NCI-H187 (cell line): ENCODE results near the gene ATF2.
"Not testable (repeated sequence)": the region's sequence is repeated elsewhere in the genome, so short reads cannot be mapped to it uniquely, and the experiment has no call there.

ENCODE experiments used
- DNase-seq, 2 experiments: peaks; one replicate each; lab custom pipeline; 2025; lab: John Stamatoyannopoulos, UW

The ATF2 gene

DNA sequence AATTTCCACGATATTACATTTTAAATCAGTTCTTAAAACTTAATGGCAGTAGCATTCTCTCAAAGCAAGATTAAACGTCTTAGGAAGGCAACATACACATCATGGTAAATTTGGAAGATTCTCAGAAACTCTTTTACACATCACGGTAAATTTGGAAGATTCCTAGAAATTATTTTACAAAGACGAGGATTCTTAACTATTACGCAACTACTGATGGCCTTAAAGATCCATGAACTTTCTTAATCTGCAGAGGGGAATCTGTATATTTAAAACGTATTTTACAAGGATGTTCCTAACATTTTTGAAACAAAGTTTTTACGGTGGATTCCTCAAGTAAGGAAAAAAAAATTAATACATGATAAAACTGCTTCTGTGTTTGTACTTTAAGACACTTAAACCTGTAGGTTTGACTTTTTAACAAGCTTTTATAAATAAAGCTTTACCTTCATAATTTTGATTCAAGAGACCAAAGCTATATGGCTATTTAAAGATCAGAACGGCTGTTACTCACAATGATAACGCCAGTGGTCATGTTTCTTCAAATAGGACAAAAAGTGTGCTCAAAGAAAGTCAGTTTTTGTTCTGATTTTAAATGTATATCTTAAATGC is 1.7 kb downstream of the ATF2 start:
- DNase-seq, result no peak

- no peak for DNase-seq
Observed at GRCh38 chr2:175164235-175164634, 3.8 kb downstream of the ATF2 start.

- DNase-seq, result no peak
Observed at GRCh38 chr2:175158894-175159293, 9.1 kb downstream of the ATF2 start.

DNA sequence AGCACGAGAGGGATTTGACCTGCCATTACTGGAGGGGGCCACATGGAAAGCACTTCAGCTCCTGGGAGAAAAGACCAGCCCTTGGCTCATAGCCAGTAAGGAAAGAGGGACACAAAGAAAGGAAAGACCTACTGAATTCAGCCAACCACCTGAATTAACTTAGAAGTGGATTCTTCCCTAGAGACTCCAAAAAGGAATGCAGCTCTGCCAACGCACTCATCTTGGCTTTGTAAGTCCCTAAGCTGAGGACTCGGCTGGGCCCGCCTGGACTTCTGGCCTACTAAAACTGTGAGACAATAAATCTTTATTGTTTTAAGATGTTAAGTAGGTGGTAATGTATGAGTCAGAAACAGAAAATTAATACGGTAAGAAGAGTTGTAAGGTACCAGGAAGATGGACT is 11.5 kb downstream of the ATF2 start:
- no peak for DNase-seq

DNA sequence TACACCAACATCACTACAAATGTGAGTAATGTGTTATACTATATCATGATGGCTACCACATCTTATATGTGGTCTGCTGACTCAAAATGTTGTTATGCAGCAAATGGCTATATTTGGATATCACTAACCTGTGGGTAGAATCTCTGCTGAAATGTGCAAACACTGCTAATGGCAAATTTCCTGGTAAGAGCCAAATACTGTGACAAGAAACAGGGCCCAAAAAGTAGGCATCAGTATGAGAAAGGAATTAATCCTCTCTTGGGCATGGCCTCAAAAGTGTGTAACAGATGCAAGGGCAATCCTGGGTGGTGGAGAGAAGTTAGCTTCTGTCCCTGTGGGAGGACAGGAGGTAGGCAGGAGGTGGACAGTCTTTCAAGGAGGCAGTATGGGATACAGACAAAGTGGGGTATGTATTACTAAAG is 13.3 kb downstream of the ATF2 start:
- no peak for DNase-seq

GRCh38 chr2:175152242-175152641 is 15.8 kb downstream of the ATF2 start:
- DNase-seq, result no peak

GRCh38 chr2:175151791-175152190 is 16.2 kb downstream of the ATF2 start:
- DNase-seq, result no peak

GRCh38 chr2:175147186-175147585 is 20.8 kb downstream of the ATF2 start:
- no peak for DNase-seq

- DNase-seq, result no peak
Observed at GRCh38 chr2:175143678-175144077, 24.3 kb downstream of the ATF2 start.

GRCh38 chr2:175143191-175143590 is 24.8 kb downstream of the ATF2 start:
- DNase-seq, result no peak

DNA sequence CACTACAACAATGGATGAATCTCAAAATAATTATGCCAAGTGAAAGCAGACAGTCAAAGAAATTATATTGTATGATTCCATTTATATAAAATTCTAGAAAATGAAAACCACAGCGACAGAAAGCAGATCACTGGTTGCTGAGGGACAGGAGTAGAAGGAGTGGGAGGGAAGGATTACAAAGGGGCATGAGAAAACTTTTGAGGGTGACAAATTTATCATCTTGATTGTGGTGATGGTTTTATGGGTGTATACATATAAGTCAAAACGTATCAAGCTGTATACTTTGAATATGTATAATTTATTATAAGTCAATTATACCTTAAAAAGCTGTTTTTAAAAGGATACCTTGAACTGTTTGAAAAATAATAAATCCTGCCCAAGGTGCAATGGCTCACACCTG is 27.7 kb downstream of the ATF2 start:
- DNase-seq, result no peak

DNA sequence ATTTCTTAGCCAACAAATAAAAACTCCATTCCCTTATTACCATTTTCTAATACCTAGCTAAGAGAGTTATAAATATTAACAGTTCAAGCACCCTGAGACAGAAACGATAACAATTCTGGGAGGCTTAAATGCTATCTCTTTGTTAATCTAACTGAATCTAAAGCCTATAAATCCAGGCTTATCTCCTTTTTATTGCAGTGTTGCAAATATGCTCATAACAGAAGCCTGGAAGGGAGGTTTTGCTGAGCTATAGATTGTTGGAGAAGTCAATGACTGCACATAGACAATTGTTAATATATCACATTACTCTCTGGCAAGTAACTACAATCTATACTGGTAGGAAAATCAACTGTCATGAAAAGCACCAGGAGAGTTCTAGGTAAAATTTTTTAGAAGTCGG is 30.2 kb downstream of the ATF2 start:
- DNase-seq, result no peak

DNA sequence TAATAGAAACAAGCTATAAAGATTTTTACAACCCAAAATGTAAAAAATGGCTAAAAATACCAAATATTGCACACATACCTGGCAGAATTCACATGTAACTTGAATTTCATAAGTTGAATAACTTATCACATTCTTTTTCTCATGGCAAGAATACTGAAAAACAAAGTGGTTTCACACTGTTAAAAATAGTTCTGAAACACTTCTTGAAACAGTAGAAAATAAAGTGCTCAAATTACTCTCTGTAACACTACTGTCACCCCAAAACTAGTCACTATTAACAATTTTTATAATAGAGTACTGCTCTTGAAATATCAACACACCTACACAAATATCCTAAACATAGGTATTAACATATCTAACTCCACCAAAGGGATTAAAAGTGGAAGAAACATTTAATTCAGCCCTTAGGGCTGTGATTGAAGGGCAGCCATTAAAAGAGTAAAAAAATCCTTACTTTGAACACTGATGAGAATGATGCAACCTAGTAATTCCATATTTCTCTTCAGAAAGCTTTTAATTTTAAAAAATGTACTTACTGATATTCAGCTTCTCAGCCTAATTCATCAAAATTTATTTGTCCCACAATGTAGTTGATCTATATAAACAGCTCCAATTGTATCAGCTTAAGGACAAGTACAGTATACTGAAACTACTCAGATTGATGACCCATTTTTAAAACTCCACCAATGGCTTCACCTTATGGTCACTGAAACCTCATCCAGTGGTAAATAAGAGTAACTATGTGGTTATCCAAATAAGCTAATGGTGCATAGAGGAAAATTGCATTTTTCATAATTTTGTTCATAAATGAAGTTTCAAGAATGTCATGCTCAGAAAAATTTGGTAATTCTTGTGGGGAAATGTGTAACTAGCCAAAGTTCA is 31.4 kb downstream of the ATF2 start:
- DNase-seq, result no peak

DNA sequence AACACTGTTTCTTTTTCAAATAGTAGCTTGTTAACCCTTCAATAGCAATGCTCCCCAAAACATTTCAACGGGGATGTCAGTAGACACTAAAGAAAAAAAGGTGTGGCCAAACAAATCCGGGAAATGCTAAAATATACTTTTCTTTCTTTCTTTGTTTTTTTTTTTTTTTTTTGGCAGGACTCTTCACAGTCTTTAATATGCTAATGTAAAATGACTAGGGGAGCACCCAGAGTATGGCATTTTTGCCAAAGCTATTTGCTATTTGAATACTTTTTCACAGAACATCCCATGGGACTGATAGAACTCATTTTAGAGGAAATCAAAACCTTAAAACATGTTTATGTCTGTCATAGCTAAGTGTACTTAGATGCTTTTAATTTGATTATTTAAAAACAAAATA is 32.1 kb downstream of the ATF2 start:
- DNase-seq, result no peak

DNA sequence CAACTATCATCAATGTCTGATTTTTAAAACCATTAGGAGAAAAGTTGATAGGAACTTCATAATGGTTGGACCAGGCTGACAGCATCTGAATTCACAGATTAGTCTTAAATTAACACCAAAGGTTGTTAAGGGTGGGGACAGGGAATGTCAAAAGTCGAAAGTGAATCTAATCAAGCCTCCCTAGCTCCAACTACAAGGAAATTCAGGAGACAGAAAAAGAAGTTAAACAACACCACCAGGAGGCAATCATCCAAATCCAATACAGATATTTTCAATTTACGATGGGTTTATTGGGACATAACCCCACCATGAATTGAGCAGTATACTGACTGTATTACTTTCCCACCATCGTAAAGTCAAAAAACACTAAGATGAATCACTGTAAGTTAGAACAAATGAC is 32.8 kb downstream of the ATF2 start:
- no peak for DNase-seq

- no peak for DNase-seq
Observed at GRCh38 chr2:175131252-175131651, 36.8 kb downstream of the ATF2 start.

DNA sequence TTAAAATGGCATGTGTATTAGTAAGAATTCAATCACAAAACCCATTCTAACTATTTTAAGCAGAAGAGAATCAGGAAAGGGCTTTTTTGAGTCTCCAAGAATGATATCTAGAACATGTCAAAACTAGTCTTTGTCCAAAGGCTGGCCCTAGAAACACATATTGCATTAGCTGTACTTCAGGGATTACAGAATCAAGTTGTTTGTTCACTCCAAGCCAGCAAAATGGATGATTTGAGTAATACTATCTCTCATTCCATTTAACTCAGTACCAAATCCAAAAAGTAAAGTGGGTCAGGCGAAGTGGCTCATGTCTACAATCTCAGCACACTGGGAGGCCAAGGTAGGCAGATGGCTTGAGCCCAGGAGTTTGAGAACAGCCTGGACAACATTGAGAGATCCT is 41.3 kb downstream of the ATF2 start:
- DNase-seq, result no peak

GRCh38 chr2:175123254-175123653 is 44.7 kb downstream of the ATF2 start:
- DNase-seq, result no peak

DNA sequence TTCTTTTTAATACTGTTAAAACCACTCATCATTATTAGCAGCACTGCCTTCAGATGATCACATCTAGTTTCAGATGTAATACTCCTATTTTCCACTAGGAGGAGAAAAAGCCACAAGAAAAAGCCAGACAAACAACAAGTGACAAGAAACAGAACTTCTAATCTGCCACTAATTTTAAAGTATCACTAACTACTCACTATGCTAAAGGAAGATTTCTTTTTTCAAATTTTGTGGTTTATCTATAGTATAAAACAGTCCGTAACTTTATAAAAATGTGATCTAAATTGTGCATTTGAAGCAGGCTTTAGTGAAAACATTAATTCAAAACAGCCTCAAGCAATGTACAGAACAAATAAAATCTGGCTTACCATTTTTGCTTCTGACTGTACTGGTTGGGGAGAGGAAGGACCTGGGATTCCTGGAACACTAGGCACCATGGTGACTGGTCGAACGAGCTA is 56.8 kb downstream of the ATF2 start:
- no peak for DNase-seq

DNA sequence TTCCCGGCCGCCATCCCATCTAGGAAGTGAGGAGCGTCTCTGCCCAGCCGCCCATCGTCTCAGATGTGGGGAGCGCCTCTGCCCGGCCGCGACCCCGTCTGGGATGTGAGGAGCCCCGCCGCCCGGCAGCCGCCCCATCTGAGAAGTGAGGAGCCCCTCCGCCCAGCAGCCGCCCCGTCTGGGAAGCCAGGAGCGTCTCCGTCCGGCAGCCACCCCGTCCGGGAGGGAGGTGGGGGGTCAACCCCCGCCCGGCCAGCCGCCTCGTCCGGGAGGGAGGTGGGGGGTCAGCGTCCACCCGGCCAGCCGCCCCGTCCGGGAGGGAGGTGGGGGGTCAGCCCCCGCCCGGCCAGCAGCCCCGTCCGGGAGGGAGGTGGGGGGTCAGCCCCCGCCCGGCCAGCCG is 59.9 kb downstream of the ATF2 start:
- not testable (repeated sequence) for DNase-seq

- no peak for DNase-seq
Observed at GRCh38 chr2:175107146-175107545, 60.9 kb downstream of the ATF2 start.

DNA sequence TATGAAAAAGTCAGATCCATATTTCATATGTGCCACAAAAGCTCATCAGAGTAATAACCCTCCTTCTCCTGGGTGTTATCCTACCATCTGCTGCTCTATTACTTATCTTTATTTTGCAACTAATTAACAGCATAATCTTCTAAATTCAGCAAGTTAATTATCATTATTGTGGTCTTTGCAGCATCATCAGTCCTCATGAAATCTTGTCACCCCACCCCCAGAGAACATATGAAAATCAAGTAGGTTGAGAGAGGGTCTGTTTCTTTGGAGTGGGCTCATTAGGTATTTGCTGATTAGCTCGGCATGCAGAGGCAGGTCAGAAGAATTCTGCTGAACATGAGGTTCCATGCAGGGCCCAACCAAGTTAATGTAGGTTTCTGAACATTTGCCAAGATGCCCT is 64.8 kb downstream of the ATF2 start:
- no peak for DNase-seq

GRCh38 chr2:175101514-175101913 is 66.5 kb downstream of the ATF2 start:
- DNase-seq, result no peak

DNA sequence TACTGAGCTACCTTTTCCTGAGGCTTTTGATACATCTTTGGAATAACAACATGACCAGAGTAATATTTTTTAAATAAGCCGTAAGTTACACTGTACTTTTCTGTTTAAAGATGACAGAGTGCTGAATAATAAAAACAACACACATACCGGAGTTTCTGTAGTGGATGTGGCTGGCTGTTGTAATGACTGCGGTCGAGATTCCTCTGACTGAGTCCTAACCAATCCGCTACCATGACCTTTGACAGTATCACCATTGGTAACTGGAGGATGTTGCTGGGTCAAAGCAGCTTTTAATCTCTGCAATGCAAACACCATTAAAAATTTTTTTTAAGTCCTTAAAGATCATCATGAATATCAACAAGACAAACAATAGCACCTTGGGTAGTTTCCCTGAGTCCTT is 70.7 kb downstream of the ATF2 start:
- no peak for DNase-seq
